GM13977 (cell line): ENCODE results near the gene PSMD13.
"Not testable (repeated sequence)": the region's sequence is repeated elsewhere in the genome, so short reads cannot be mapped to it uniquely, and the experiment has no call there.

ENCODE experiments used
- DNase-seq: peaks from one replicate; pipeline ENCODE4 v3.0.0; 2012; ENCODE audit warnings: low spot score
- in situ Hi-C: fragments of 300-500 bp; cut with MboI; formaldehyde crosslinking; loops from one replicate; pipeline ENCODE4 v1.12.0; 2022; ENCODE audit warnings: low sequenced_read_pairs, low pct_unique_long_range_greater_than_20kb, mixed read lengths, inconsistent platforms; ENCODE audit not compliant: unreplicated experiment
- TF ChIP-seq, protein P1 (sequence below): IDR thresholded peaks from 2 replicates; pipeline ENCODE4 v1.5.1; 2012; ENCODE audit warnings: mild to moderate bottlenecking, control low read depth; ENCODE audit not compliant: insufficient read depth; ENCODE audit errors: extremely low read depth, missing control alignments

The PSMD13 gene

DNA sequence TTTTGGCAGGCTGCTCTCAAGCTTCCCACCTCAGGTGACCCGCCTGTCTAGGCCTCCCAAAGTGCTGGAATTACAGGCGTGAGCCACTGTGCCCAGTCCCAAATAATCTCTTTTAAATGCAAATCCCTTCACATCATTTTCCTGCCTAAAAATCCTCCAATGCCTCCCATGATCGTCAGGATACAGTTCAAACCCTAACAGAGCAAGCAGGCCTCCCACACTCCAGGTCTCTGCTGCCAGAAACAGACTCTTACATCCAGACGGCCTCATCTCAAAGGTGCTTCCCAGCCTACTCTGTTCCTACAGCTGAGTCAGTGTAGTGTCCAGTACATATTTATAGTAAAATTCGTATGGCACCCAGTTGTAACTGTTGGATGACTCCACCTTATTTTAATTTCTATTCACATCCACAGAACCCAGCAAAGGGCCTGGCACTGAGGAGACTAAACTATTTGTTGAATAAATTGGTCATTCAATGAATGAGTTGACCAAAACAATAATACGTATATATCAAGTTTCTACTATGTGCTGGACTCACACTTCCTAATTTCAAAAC is 8.9 kb upstream of the PSMD13 start:
- TF ChIP-seq, protein P1, sequence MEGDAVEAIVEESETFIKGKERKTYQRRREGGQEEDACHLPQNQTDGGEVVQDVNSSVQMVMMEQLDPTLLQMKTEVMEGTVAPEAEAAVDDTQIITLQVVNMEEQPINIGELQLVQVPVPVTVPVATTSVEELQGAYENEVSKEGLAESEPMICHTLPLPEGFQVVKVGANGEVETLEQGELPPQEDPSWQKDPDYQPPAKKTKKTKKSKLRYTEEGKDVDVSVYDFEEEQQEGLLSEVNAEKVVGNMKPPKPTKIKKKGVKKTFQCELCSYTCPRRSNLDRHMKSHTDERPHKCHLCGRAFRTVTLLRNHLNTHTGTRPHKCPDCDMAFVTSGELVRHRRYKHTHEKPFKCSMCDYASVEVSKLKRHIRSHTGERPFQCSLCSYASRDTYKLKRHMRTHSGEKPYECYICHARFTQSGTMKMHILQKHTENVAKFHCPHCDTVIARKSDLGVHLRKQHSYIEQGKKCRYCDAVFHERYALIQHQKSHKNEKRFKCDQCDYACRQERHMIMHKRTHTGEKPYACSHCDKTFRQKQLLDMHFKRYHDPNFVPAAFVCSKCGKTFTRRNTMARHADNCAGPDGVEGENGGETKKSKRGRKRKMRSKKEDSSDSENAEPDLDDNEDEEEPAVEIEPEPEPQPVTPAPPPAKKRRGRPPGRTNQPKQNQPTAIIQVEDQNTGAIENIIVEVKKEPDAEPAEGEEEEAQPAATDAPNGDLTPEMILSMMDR: no peak
- no peak for DNase-seq
- in situ Hi-C loops: no loop called here

DNA sequence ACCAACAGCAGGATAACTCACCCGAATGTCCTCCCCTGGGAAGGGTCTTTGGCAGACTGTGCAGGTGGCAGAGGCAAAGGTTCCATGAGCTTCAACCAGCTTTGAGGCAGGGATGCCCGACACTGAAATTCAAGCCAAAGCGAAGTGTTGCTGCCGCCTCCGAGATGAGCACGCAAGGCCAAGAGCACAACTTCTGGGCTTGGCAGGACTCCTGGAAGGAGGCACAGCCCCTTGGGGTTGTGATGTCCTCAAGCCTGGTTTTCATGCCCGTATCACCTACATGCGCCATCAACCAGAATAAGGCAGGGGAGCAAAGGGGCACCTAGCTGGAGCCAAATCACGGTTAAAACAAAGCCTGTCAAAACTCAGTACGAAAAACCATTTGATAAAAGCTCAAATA is 6.3 kb upstream of the PSMD13 start:
- TF ChIP-seq, protein P1: no peak
- in situ Hi-C loops: no loop called here
- no peak for DNase-seq

DNA sequence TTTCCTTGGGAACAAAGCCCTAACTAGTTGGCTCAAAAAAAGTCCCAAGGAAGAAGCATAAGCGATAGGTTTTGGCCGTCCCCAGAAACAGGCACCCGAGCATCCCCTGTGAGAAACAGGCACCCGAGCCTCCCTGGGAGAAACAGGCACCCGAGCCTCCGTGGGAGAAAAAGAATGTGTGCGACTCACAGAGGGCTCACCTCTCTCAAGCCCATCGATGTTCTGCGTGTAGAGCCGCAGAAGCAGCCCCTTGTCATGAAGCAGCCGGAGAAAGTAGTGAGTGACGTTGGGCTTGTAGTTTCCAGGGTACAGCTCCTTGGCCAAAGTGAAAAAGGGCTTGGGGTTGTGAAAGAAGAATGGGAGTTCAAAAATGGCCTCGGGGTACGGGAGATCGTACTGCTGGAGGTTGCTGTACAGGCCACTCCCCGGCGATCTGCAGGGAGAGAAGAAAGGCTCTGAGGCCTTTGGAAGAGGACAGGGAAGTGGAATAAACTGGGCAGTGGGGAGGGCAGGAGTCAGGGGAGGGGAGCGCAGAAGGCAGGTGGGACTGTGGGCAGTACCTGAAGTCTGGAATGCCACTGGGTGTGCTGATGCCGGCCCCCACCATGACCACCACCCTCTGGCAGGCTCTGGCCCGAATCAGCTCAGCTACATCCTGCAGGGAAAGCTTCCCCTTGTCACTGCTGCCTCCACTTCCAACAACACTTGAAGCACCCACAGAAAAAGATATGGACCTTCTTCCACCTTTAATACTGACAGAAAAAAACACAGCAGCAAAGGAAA is 3.8 kb upstream of the PSMD13 start:
- in situ Hi-C loops: no loop called here
- no peak for DNase-seq
- TF ChIP-seq, protein P1: no peak

DNA sequence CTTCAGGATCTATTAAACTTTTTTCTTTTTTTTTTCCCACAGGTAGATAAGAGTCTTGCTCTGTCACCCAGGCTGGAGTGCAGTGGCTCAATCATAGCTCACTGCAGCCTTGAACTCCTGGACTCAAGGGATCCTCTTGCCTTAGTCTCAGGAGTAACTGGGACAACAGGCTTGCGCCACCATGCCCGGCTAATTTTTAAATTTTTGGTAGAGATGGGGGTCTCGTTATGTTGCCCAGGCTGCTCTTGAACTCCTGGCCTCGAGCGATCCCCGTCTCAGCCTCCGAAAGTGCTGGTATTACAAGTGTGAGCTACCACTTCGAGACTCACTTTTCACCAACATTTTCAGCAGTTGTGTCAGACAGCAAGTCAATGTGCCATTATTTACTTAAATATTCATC is 1.6 kb upstream of the PSMD13 start:
- in situ Hi-C loops: no loop called here
- TF ChIP-seq, protein P1: no peak
- DNase-seq: no peak

DNA sequence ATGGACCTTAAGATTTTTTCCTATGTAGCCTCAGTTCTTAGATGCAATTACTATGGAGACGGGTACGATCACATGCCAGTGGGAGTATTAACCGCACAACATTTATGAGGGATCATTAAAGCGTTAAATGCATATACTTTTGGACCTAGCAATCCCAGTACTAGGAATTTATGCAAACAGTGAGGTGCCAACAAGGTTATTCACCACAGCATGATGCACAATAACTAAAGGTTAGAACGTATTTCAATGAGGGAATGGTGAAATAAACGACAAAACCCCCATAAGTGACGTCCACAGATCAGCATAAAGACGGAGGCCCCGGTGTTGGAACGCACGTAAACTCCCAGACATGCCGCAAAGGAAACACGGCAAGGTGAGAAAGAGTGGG is 1.2 kb upstream of the PSMD13 start:
- in situ Hi-C loops: no loop called here
- peak; percentile 51 for DNase-seq
- TF ChIP-seq, protein P1: no peak

DNA sequence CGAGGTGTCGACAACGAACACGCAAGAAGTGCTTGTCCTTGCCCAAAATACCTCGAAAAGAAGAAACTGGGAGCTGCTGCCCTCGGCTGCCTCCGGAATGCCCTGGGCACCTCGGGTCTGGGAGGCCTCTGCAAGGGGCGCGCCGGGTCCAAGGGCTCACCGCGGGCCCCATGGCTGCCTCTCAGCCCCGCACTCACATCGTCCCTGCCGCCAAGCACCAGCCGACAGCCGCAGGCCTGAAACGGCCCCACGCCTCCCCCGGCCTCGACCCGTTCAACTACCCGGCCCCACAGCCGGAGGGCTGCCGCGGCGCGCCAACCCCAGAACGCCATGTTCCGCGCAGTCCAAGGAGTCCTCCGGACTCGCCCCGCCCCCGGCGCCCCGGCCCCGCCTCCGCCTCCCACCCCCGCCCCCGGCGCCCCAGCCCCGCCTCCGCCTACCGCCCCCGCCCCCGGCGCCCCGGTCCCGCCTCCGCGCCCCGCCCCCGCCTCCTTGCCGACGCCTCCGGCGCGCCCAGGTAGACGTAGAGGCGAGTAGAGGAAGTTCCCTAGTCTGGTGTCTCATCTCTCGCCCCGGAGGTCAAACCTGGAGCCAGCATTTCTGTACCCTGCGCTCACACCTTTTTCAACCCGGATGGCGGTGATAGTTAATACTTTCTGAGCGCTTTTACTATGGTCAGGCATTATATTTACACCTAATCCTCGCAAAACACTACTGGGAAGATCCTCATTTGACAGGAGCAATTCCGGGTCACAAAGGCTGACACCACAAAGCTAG is 591 bp upstream of the PSMD13 start, which contains the start of gene SIRT3:
SIRT3 (minus strand) TSS at position 346 of the 777 bp plus-strand sequence; CDS start at position 332, 14 bp downstream.
- in situ Hi-C loops: no loop called here
- peak; percentile 97 for DNase-seq
- TF ChIP-seq, protein P1: no peak

DNA sequence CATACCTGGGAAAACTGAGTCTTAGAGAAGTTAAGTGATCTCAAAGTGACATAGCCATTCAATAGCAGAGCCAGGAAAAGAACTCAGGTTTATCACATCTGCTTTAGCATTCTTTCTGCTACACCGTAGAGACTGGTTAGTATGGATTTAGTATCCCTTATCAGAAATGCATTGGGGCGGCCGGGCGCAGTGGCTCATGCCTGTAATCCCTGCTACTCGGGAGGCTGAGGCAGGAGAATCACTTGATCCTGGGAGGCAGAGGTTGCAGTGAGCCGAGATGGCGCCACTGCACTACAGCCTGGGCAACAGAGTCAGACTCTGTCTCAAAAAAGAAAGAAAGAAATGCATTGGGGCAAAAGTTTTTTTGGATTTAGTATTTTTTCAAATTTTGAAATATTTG is 1.6 kb downstream of the PSMD13 start:
- DNase-seq, in situ Hi-C loops: not testable (repeated sequence)
